HG03565 (cell line): ENCODE data around the gene FCGBP.
"Not testable (repeated sequence)": the region's sequence is repeated elsewhere in the genome, so short reads cannot be mapped to it uniquely, and the experiment has no call there.

Experiments used
- ATAC-seq: cut with Tn5 transposase; IDR thresholded peaks from one replicate; pipeline ENCODE4 v1.9.1; 2021; ENCODE audit warnings: mild to moderate bottlenecking, moderate library complexity; ENCODE audit not compliant: unreplicated experiment

FCGBP gene

DNA sequence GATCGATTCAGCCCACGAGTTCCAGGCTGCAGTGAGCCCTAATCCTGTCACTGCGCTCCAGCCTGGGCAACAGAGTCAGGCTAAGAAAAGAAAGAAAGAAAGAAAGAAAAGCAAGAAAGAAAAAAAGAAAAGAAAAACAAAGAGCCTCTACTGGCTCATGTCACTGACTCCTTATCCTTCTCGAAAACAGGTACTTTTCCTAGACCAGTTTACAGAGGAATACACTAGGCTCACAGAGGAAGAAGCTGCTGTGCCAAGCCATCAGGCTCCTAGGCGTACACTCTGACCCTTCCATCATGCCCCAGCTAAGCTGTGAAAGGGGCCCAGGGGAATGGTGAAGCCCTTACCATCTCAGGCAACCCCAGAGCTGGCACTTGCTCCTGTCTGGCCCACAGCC lies 41.9 kb downstream of the FCGBP start:
- not testable (repeated sequence) for ATAC-seq

DNA sequence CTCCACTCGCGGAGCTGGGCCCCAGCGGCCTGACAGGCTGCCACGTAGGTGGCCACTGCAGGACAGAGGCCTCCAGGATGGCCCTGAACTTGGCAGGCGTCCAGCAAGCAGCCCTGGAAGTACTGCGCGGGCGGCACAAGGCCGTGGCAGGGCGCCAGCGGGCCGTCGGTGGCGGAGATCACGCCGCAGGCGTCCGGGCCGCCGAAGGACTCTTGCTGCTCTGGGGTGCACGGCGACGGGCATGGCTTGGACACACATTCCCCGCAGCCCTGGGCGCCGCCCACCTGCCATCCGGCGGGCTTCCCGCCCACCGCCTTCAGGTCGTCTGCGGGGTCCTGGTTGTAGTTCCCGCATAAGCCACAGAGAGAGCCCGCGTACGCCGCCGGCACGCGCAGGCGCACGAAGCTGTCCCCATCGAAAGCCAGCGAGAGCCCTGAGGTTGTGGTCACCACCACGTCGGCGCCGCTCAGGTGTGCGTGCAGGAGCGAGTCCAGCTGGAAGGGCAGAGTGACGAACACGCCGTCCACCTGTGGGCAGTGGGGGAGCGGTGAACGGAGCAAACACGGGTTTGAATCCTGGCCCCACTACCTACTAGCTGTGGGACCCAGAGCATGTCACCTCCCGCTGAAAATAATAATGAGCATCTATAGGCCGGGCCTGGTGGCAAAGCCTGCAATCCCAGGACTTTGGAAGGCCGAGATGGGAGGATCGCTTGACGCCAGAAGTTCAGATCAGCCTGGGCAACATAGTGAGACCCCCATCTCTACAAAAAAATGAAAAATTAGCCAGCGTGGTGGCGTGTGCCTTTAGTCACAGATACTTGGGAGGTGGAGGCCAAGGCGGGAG lies 42.6 kb downstream of the FCGBP start:
- ATAC-seq = not testable (repeated sequence)

DNA sequence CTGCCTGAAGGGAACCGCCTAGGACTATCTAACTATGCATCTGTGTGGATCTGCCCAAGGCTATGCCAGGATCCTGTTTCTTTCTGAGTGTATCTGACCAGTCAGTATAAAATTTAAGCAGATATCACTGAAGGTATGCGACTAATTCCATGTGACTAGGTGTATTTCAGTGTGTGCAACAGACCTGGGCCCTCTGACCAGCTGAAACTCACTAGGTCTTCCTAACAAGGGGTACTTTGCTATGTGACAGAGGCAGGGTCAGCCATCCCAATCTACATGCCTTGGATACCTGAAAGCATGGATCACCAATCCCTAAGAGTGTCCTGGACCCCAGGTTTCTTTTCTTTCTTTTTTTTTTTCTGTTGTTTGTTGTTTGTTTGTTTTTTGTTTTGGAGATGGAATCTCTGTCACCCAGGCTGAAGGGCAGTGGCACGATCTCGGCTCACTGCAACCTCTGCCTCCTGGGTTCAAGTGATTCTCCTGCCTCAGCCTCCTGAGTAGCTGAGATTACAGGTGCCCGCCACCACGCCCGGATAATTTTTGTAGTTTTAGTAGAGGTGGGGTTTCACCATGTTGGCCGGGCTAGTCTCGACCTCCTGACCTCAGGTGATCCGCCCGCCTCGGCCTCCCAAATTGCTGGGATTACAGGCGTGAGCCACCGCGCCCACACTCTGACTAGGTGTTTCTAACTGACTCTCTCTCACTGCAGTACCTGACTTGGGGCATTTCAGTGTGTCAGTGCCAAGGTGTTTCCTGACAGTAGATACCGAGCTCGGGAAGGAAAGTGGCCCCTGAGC lies 43.5 kb downstream of the FCGBP start:
- ATAC-seq = no peak

DNA sequence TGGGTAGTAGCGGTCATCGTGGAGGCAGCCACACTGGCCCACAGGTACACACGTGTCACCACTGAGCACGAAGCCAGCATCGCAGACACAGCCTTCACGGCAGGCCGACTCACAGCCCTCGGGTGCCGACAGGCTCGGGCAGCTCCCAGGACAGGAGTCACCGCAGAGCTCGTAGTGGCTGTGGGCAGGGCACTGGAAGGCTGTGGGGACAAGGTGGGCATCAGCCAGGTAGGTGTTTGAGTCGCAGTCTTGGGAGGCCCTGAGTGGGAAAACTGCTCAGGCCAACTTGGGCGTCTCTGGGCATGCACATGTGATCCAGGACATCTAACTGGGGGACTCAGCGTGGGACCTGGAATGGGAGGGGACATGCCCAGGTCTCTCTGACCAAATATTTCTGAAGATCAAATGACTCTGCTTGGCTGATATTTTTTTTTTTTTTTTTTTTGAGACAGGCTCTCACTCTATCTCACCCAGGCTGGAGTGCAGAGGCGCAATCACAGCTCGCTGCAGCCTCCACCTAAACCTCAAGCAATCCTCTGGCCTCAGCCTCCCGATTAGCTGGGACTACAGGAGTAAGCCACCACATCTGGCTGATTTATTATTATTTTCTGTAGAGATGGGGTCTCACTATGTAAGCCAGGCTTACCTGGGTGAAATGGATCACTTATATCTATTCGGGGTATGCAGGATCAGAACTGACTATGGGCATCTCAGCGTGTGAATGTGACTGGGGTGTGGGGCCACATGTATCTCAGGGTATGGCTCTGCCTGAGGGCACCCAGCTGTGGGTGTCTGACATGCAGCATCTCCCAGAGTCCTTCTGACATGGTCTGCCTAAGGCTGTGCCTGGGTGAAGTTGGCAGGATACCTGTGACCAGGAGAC lies 44.3 kb downstream of the FCGBP start:
- ATAC-seq = not testable (repeated sequence)

DNA sequence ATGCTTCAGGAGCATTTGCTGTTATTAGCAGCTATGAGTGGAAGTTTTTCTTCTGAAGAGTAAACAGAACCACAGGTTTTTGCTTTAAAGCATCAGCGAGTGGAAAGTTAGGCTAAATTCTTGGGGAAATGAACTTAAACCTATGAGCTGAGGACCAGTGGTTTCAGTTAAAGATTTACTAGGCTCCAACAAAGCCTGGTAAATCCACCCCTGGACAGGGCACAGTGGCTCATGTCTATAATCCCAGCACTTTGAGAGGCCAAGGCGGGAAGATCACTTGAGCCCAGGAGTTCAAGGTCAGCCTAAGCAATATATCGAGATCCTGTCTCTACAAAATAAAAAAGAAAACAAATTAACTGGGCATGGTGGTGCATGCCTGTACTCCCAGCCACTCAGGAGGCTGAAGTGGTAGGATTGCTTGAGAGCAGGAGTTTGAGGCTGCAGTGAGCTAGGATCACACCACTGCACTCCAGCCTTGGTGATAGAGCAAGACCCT lies 46.9 kb downstream of the FCGBP start:
- not testable (repeated sequence) for ATAC-seq

DNA sequence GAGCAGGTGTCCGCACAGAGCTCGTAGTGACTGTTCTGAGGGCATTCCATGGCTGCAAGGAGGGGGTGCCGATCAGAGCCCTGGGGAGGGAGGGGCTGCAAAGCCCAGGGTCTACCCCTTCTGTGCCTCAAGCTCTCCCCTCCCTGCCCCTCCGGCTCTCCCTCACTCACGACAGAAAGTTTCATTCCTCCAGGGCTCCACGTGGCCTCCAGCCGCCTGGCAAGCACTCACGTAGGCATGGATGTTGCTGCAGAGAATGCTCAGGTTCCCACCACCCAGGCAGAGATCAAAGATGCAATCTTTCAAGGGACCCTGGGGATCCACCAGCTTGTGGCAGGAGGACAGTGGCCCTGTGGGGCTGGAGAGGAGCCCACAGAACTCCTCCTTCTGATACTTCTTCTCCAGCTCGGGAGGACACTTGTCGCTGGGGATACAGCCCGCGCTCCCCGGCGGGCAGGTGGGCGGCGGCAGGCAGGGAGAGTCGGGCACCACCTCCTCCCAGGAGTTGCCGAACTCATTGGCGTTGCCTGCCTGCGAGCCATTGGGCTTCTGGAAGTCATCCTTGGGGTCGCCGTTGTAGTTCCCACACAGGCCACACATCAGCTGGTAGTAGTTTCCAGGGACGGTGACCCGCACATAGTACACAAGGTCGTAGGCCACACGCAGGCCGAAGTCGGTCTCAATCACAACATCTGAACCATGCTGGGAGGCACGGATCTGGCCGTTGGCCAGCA lies 48.4 kb downstream of the FCGBP start:
- ATAC-seq = not testable (repeated sequence)

DNA sequence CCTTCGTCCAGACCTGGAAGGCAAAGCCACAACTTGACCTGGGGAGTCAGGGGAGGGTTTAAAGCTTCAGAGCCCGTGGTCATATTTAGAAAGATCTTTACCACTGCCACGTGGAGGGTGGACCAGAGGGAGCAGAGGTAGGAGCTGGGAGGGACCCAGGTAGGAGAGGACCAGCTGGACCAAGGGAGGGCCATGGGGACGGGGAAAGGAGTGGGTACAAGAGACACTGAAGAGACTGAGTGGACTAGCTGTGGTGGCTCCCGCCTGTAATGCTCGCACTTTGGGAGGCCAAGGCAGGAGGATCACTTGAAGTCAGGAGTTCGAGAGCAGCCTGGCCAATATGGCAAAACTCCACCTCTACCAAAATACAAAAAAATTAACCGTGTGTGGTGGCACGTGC lies 49.7 kb downstream of the FCGBP start:
- ATAC-seq = not testable (repeated sequence)
